Activated CD4-positive, alpha-beta T cell treated with anti-CD3 and anti-CD28 coated beads, Interleukin-2, Interleukin-6, amounts not matched to agents 100 ng/mL and 50 ng/mL, durations not matched to agents 16 hours and 8 hours (primary cell): ENCODE results near the gene HOTAIR.

Experiments used
- DNase-seq: peaks from one replicate; pipeline ENCODE4 v3.0.0-alpha.2; 2020

HOTAIR gene

GRCh38 chr12:53984901-53985691 is 10.3 kb upstream of the HOTAIR start, which contains the start of gene HOXC10:
HOXC10 (plus strand) TSS chr12:53985146; CDS start chr12:53985260, 114 bp downstream.
- peak; percentile 90 for DNase-seq

GRCh38 chr12:53983950-53984572 is 9.3 kb upstream of the HOTAIR start:
- DNase-seq: no peak

DNA sequence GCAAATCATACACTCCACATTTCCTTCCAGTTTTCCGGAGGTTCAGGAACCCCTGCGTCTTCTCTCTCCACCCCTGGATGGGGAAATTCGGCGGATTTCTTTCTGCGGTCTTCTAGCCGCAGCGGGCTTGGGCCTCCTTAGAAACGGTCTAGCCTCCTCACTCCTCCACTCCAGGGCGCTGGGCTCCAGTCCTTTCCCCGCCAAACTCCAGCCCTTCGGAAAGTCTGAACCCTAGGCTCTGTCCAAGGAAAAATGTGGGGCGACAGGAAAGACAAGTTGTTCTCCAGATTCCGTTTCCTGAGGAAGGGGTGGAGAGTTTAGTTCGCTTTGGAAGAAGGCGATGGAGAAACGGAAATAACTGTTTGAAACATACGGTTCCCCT is 8.8 kb upstream of the HOTAIR start:
- DNase-seq: no peak

GRCh38 chr12:53982648-53983567 is 8.2 kb upstream of the HOTAIR start:
- no peak for DNase-seq

GRCh38 chr12:53981634-53982565 is 7.1 kb upstream of the HOTAIR start:
- no peak for DNase-seq

DNA sequence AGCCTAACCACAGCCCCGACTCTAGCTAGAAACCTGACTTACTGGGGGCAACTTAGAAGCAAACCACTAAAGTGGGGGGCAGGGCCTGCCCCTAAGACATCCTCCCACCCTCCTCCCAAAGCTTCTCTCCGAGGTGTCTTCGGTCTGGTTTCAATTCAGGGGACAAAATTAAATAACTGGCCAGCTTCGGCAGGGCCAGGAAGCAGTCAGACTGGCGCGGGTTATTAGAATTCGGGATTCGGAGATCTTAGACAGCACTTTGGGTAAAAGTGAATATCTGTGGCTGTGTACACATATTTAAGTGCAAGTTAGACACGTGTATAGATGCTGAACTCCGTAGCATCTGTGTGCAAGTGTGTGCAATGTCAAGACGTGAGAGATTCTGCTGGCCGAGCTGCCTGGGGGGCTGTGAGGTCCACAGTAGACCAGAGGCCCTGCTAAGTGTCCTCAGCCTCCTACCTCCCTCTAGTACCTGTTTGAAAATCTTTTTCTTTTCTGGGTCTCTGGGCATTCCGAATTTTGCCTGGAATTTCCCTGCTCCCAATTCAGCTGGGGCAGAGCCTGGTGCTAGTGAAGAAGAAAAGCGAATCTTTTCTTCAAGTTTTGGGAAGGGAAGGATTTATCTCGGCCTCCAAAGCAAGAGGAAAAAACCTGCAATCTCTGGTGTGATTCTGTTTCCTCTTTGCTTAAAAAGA is 6.2 kb upstream of the HOTAIR start:
- no peak for DNase-seq

DNA sequence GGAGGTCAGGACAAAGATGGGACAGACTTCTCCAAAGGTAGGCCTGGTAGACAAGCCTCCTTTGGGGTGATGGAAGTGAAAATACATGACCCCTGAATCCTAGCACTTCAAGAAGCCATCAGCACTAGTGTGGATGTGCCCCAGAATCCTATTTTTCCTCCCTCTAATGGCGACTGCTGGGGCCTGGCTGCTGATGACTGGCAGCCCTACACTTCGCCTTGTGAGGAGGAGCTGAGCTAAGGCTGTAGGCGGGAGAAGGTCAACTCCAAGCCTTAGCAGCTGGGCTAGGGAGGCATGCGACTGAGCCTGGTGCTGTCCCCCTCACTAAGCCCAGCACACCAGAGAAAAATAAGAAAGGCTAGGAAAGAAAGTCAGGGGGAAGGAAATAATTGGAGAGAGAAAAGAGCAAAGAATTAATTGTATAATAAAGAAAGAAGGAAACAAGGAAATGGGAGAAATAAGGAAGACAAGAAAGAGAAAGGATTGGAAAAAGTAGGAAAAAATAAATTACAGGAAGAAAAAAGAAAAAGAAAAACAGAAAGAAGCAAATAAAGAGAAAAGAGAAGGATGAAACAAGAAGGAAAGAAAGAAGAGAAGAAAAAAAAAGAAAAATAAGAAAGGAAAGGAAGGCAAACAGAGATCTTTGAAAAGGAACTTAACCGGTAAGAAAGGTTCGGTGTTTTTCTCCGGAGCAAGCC is 5.5 kb upstream of the HOTAIR start:
- DNase-seq: no peak

DNA sequence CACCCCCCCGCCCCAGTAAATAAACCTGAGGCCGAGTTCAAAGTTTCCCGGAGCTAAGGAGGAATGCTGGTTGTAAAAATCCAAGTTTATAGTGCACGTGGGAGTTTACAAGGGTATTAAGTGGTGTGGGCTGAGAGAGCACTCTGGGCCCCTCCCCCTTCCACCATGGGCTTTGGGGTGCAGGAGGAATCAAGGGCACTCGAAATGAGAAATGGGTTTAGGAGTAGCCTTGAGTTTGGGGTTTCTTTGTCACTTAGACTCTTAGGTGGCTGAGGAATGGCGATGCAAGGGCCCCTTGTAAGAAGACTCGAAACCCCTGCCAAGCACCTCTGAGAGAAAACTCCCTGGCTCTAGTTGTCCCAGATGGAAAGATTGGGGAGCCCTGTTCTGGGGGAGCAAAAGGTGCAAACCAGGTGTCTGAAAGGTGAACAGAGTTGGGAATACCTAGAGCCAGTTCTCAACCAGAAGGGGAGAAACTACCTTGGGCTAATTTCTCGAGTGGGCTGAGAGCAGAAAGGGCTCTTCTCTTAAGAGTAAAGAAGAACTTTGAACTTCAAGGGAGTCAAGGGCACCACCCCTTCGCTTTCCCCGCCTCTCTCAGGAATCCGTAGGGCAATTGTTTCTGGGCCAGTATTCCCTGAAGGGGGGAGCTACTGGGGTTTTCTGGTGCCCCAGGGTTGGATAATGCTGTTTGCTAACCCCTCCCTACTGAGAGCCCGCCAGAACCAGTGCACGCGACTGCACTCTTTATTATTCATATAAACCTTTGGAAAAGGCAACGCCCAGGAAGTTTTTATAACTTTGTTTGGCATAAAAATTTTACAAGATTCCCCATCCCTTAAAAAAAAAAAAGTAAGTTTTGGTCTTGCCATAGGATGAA is 4.0 kb upstream of the HOTAIR start:
- DNase-seq: no peak

GRCh38 chr12:53977596-53978445 is 3.1 kb upstream of the HOTAIR start:
- no peak for DNase-seq

DNA sequence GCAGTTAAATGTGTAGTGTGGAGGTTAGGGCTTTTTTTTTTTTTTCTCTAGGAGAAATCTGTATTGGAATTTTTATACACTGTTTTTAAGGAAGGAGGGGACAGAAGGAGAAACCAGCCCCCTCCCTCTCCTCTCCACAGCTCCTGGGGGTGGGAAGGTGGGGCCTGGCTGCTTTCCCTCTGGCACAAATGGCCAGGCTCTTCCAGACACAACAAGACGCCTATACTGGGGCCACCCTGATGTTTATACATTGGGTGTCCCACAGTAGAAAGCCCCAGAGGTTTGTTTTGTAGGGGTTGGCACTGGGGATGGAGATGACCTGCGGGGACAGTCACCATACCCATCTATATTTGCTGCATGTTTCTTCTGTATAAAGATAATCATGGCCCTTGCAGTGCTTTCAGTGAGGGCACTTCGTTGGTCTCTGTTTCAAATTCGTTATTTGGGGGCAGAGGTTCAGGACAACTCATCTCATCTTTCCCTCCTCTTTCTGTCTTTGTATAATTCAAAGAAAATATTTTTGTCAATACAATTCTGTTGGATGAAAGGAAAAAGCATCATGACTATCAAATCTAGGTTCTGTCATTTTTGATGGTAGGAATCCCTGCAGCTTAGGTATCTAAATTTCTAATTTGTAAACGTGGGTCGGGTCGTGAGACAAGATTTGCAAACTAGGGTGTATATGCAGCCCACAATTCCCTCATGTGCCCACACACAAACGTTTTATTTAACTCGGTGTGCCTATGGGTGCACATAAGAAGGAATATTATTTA is 2.3 kb upstream of the HOTAIR start:
- DNase-seq: no peak

DNA sequence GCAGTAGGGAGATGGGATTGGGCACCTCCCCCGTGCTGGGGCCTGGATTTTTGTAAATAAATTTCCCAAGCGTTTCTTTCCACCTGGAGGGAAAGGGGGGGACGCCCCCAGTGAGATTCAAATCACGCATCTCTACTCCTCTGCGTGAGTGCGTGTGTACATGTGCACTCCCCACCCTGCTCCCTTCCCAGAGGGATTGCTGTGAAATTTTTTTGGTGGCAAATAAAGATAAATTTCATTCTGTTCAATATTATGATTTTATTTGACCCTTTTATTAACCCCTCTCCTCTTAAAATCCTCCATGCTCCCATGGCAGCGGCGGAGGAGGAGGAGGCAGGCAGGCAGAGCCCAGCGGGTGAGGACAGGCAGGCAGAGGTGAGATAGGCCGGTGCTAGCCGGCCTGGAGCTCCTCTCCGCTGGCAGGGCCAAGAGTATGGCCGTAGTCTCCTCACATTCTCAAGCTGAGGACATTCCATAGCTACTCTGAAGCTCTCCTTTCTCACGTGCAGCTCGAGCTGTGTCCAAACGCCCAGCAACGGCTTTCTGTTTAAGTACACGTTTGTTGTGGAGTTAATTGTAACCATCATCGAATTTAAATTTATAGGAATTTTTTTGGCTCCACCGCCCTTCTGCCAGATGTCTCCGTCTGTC is 1.5 kb upstream of the HOTAIR start:
- DNase-seq: no peak

DNA sequence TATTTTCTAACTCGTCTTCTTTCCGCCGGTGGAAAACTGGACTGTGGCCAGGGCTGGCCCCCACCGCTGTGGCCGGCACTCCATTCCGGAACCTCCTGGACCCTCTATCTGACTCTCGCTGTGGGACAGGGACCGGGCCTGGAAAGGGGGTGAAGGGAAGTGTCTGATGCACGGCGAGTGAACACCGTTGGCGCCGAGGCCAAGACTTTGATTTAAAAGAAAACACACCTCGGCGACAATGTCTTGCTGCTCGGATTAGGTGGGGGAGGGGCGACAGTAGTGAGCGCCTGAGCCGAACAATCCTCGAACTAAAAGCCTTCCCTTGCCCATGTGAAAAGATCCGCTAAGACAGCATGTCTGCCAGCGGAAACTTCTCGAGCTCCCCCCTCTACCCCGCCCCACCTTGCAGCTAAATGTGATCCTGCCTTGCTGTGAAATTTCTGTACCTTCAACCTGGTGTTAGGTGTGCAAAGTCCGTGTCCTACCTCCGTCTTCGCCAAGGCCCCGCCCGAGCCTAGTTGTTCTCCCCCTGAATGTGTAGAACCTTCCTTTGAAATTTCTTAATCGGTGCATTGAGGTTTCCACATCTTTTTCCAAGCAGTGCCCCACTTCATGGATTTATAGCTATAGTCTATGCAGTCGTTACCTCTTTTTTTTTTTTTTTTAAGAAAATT is 862 bp upstream of the HOTAIR start:
- DNase-seq: no peak

DNA sequence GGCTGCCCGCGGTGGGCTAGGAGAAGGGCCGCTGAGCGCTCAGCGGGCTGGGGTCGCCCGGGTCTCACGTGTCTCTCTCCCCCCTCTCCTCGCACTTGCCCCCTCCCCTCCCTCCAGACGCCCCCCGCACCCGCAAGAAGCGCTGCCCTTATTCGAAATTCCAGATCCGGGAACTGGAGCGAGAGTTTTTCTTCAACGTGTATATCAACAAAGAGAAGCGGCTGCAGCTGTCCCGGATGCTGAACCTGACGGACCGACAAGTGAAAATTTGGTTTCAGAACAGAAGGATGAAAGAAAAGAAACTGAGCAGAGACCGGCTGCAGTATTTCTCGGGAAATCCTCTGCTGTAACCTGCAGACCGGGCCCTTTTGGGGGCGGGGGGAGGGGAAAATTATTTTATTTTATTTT is 314 bp upstream of the HOTAIR start:
- no peak for DNase-seq

DNA sequence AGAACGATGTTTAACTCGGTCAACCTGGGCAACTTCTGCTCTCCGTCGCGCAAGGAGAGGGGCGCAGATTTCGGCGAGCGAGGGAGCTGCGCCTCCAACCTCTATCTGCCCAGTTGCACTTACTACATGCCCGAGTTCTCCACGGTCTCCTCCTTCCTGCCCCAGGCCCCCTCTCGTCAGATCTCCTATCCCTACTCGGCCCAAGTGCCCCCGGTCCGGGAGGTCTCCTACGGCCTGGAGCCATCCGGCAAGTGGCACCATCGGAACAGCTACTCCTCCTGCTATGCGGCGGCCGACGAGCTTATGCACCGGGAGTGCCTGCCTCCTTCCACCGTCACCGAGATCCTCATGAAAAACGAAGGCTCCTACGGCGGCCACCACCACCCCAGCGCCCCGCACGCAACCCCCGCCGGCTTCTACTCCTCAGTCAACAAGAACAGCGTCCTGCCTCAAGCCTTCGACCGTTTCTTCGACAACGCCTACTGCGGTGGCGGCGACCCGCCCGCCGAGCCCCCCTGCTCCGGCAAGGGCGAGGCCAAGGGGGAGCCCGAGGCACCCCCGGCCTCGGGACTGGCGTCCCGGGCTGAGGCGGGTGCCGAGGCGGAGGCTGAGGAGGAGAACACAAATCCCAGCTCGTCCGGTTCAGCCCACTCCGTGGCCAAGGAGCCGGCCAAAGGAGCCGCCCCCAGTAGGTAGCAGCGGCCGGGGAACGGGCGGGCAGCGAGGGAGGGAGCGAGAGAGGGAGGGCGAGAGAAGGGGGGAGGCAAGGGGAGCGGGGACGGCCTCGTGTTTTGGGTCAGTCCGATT is 1.3 kb downstream of the HOTAIR start:
- no peak for DNase-seq

DNA sequence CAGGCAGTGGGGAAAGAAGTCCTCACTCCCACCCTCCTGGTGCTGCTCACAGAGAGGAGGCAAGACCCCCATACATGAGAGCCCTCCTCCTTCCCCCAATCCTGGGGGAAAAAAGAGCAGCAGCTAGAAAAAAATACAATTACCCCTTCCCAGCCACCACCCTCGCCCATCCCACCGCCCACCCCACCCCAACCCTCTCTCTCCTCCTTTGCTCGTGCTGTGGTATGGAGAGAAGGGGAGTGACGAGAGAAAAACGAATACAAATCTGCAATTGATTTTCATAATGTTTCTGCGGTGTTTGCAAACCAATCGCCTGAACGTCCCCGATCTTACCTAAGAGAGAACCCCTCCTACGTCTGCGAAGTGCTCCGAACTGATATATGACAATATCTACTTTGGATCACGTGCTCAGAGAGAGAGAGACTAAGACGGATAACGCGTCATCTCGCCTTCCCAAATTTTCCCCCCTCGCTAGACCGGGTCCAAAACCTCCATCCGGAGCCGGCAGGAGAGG is 2.0 kb downstream of the HOTAIR start, which contains the start of gene HOXC11:
Gene HOXC11, plus strand, starts transcription at position 405 of the 514 bp plus-strand sequence. CDS start 116 bp downstream, outside the sequence.
- DNase-seq: no peak
